HCT116 (cell line): ENCODE data around the gene CD44. TPM values are rescaled to one million over a fixed set of nuclear protein-coding genes. Genes with fewer than 3 reads are reported as not detected.
"Not testable (repeated sequence)": the region's sequence is repeated elsewhere in the genome, so short reads cannot be mapped to it uniquely, and the experiment has no call there.

Source experiments
- ATAC-seq: fragments of 200-7000 bp; cut with Tn5 transposase; 2 replicates; pipeline ENCODE4 v1.9.1; 2020; ENCODE audit warnings: mild to moderate bottlenecking, moderate library complexity
- BruUV-seq: library from RNA; stranded (reverse); fragments of 400-500 nt; replicated peaks from 2 replicates; lab custom pipeline; 2021; lab: Mats Ljungman, UMichigan
- CTCF ChIA-PET: fragments of 300-600 bp; sonication (Branson Sonifier 250); formaldehyde crosslinking; loops from one replicate; lab custom pipeline; 2021; ENCODE audit warnings: antibody characterized with exemption; lab: Charles Lee
- POLR2A ChIA-PET: fragments of 300-600, 350-600 bp; sonication (Branson Sonifier 250); formaldehyde crosslinking; loops from one replicate; lab custom pipeline; 2021; ENCODE audit warnings: antibody characterized with exemption; lab: Charles Lee
- RAD21 ChIA-PET, 2 experiments: fragments of 300-600 bp; sonication (Branson Sonifier 250); formaldehyde crosslinking; loops; one replicate each; lab custom pipeline; 2023; ENCODE audit warnings: low total read pairs in 2 of 2; ENCODE audit not compliant: uncharacterized antibody in 2 of 2, unreplicated experiment in 2 of 2, low non-redundant PET in 1 of 2; lab: Charles Lee
- DNase-seq: peaks from one replicate; pipeline ENCODE4 v3.0.0-alpha.2; 2010; ENCODE audit warnings: low read depth, low spot score
- H2AFZ ChIP-seq: fragments of 200-600 bp; shearing (Covaris generic), sonication (generic); 2 replicates; pipeline ENCODE4 v1.6.1; 2017; ENCODE audit warnings: low read depth, mixed run types, mixed read lengths, antibody characterized with exemption, low read length; ENCODE audit not compliant: poor library complexity, severe bottlenecking
- H3K27ac ChIP-seq: 2 replicates; pipeline ENCODE4 v1.5.1; 2012; ENCODE audit warnings: low read depth, low read length
- H3K27me3 ChIP-seq: fragments of 200-600 bp; sonication (generic); 2 replicates; pipeline ENCODE4 v1.6.1; 2016; ENCODE audit warnings: mixed run types, low read length, mixed read lengths; ENCODE audit not compliant: insufficient read depth
- H3K36me3 ChIP-seq, 2 experiments: fragments of 200-500 bp in 1 of 2; fragments of 200-600 bp in 1 of 2; sonication (Bioruptor generic) in 1 of 2; sonication (generic) in 1 of 2; 2 replicates each; pipeline versions ENCODE4 v1.5.1 to v1.6.1; 2014 to 2016; ENCODE audit warnings: low read length in 2 of 2, inconsistent platforms in 1 of 2, mixed read lengths in 1 of 2, mixed run types in 1 of 2; ENCODE audit not compliant: insufficient read depth in 2 of 2, control insufficient read depth in 1 of 2
- H3K4me1 ChIP-seq, 2 experiments: fragments of 200-600 bp in 1 of 2; sonication (generic) in 1 of 2; 2 replicates each; pipeline versions ENCODE4 v1.5.1 to v1.6.1; 2012 to 2017; ENCODE audit warnings: low read length in 2 of 2, inconsistent platforms in 1 of 2, mild to moderate bottlenecking in 1 of 2, mixed read lengths in 1 of 2, mixed run types in 1 of 2, moderate library complexity in 1 of 2; ENCODE audit not compliant: insufficient read depth in 2 of 2, control insufficient read depth in 1 of 2
- H3K4me2 ChIP-seq: fragments of 200-600 bp; sonication (generic); 2 replicates; pipeline ENCODE4 v1.6.1; 2017; ENCODE audit warnings: mixed run types, low read length, mixed read lengths
- H3K4me3 ChIP-seq, 2 experiments: fragments of 200-600 bp in 1 of 2; sonication (generic) in 1 of 2; replicated peaks in 1 of 2; 2 replicates each; pipeline ENCODE4 v1.5.1; 2011 to 2016; ENCODE audit warnings: low read length in 2 of 2, control low read depth in 1 of 2, low read depth in 1 of 2, mild to moderate bottlenecking in 1 of 2, mixed read lengths in 1 of 2, mixed run types in 1 of 2
- H3K79me2 ChIP-seq: fragments of 200-600 bp; sonication (generic); 2 replicates; pipeline ENCODE4 v1.6.1; 2017; ENCODE audit warnings: mild to moderate bottlenecking, mixed run types, low read length, moderate library complexity, mixed read lengths; ENCODE audit not compliant: insufficient read depth
- H3K9ac ChIP-seq: fragments of 200-600 bp; sonication (generic); 2 replicates; pipeline ENCODE4 v1.6.1; 2016; ENCODE audit warnings: low read length, mixed read lengths
- H3K9me2 ChIP-seq: fragments of 200-600 bp; sonication (generic), shearing (Covaris generic); 2 replicates; pipeline ENCODE4 v1.6.1; 2017; ENCODE audit warnings: mixed run types, mild to moderate bottlenecking, moderate library complexity; ENCODE audit not compliant: insufficient read depth
- H3K9me3 ChIP-seq, 2 experiments: fragments of 200-500 bp in 1 of 2; fragments of 200-600 bp in 1 of 2; sonication (Bioruptor generic) in 1 of 2; sonication (generic) in 1 of 2; 2 replicates each; pipeline ENCODE4 v1.6.1; 2014 to 2017; ENCODE audit warnings: low read length in 2 of 2, mixed read lengths in 2 of 2, inconsistent platforms in 1 of 2, low read depth in 1 of 2, mild to moderate bottlenecking in 1 of 2, mixed run types in 1 of 2, moderate library complexity in 1 of 2; ENCODE audit not compliant: control insufficient read depth in 1 of 2, insufficient read depth in 1 of 2
- H4K20me1 ChIP-seq: fragments of 200-600 bp; sonication (generic), shearing (Covaris generic); 2 replicates; pipeline ENCODE4 v1.6.1; 2017; ENCODE audit warnings: mixed run types, mild to moderate bottlenecking, moderate library complexity; ENCODE audit not compliant: insufficient read depth
- YY1 ChIP-seq: IDR thresholded peaks from 2 replicates; pipeline ENCODE4 v1.6.1; 2011; ENCODE audit warnings: low read length, low read depth, moderate library complexity, mild to moderate bottlenecking; ENCODE audit not compliant: insufficient replicate concordance; ENCODE audit errors: extremely low read depth
- intact Hi-C: fragments of 100-400 bp; cut with micrococcal nuclease; formaldehyde crosslinking; loops from 2 replicates; pipeline ENCODE4 v1.10.0; 2022
- total RNA-seq: library from RNA; stranded (reverse); gene quantifications from one replicate; pipeline ENCODE4 v1.2.1, GENCODE V29; 2021; ENCODE audit not compliant: unreplicated experiment

CD44 gene
- total RNA-seq, 1 experiment from 2014 or later: 742 TPM

DNA sequence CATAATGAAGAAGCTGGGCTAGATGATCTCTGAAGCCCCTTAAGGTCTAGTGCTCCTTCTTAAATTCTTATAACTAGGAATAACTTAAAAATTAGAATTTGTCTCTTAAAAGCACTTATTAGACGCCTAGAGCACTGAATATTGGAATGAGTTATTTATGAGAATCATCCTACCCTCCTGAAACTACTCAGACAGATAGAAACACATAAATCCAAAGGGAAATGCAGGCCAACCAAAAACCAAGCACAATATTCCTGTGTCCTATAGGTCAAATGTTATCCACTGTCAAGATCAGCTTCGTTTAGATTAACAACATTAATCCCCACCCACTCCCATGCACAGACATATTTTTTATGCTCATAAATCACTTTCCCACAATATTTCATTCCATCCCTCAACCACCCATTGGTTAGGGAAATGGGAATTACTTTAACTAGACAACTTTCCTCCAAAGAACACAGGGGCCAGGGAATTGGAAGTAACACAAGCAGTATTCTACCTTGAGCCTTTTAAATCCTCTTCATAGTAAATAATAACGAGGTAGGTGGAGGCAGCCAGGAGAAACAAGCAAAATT lies 87.1 kb downstream of the CD44 start:
- no peak overlapping the region for H3K4me2 ChIP-seq
- ChIA-PET POLR2A (no interaction called here), RAD21 (no interaction called here), CTCF (no interaction called here)
- H3K27ac ChIP-seq: no peak overlapping the region
- H2AFZ ChIP-seq: no peak overlapping the region
- ATAC-seq (no peak), DNase-seq (no peak)
- no TSS peak for BruUV-seq
- no peak overlapping the region for H3K9ac ChIP-seq
- intact Hi-C loops: no loop called here
- no peak for TF ChIP-seq YY1
- no peaks in the 10 kb centered on the region for H3K9me3 ChIP-seq
- no peaks in the 10 kb centered on the region for H4K20me1 ChIP-seq
- H3K4me3 ChIP-seq: no peak overlapping the region
- peaks cover 63 to 68% of the 10 kb centered on the region in 2 experiments for H3K36me3 ChIP-seq
- no peaks in the 10 kb centered on the region for H3K79me2 ChIP-seq
- H3K27me3 ChIP-seq: no peaks in the 10 kb centered on the region
- no peaks in the 10 kb centered on the region for H3K4me1 ChIP-seq
- no peaks in the 10 kb centered on the region for H3K9me2 ChIP-seq

DNA sequence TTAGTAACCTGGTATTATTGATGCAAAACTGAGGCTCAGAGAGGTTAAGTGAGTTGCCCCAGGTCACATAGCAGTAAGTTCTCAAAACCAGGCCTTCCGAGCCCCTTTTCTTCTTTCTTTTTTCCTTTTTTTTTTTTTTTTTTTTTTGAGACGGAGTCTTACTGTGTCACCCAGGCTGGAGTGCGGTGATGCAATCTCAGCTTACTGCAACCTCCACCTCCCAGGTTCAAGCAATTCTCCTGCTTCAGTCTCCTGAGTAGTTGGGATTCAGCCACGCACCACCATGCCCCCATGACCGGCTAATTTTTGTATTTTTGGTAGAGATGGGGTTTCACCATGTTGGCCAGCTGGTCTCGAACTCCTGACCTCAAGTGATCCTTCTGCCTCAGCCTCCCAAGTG lies 87.8 kb downstream of the CD44 start:
- H3K9me3 ChIP-seq, DNase-seq, BruUV-seq, H3K4me1 ChIP-seq, H3K27ac ChIP-seq, intact Hi-C loops, H3K27me3 ChIP-seq, H4K20me1 ChIP-seq, H3K9me2 ChIP-seq, H3K4me2 ChIP-seq, H3K79me2 ChIP-seq, H2AFZ ChIP-seq, ATAC-seq, H3K4me3 ChIP-seq, H3K9ac ChIP-seq, RAD21 ChIA-PET: not testable (repeated sequence)
- ChIA-PET CTCF (interaction anchor here (1.5 kb wide), 1 partner anchor 11 kb away, joined by 4 read pairs; no protein-coding TSS in a partner anchor), POLR2A (interaction anchor here (0.8 kb wide), 1 partner anchor 9 kb away, joined by 3 read pairs; no protein-coding TSS in a partner anchor)
- H3K36me3 ChIP-seq: peaks cover 57 to 65% of the 10 kb centered on the region in 2 experiments
